Astrocyte of the cerebellum (primary cell): ENCODE data around the gene PDXK.

Experiments
- DNase-seq: peaks from one replicate; pipeline ENCODE4 v3.0.0-alpha.2; 2011; ENCODE audit warnings: low read depth
- H3K4me3 ChIP-seq: 2 replicates; pipeline ENCODE4 v1.5.1; 2011; ENCODE audit warnings: mild to moderate bottlenecking, low read depth, low read length, moderate library complexity
- CTCF ChIP-seq: IDR thresholded peaks from 2 replicates; pipeline ENCODE4 v1.5.1; 2012; ENCODE audit warnings: low read length, low read depth, moderate library complexity, mild to moderate bottlenecking; ENCODE audit errors: missing control alignments
- in situ Hi-C: cut with HindIII; loops from 2 replicates; pipeline ENCODE4 v1.10.0; 2017; ENCODE audit warnings: low sequenced_read_pairs

The PDXK gene

GRCh38 chr21:43775190-43775589 lies 56.3 kb downstream of the PDXK start:
- no peak for DNase-seq
- in situ Hi-C loops: no loop called here
- H3K4me3 ChIP-seq: peak overlapping the region; percentile 83
- TF ChIP-seq CTCF: no peak

- in situ Hi-C loops: no loop called here
- no peak for TF ChIP-seq CTCF
- DNase-seq: no peak
- H3K4me3 ChIP-seq: peak within 1 kb of the TSS; percentile 83
Measured at GRCh38 chr21:43775795-43776430, 57.0 kb downstream of the PDXK start, which contains the start of gene CSTB. Gene CSTB, minus strand, starts transcription at chr21:43776308. Its CDS starts 39 bp downstream, at chr21:43776269.

GRCh38 chr21:43777953-43778352 lies 59.0 kb downstream of the PDXK start:
- in situ Hi-C loops: no loop called here
- no peak overlapping the region for H3K4me3 ChIP-seq
- no peak for TF ChIP-seq CTCF
- DNase-seq: no peak

GRCh38 chr21:43778469-43779335 lies 59.8 kb downstream of the PDXK start:
- DNase-seq: no peak
- no peak for TF ChIP-seq CTCF
- no peak overlapping the region for H3K4me3 ChIP-seq
- in situ Hi-C loops: no loop called here

GRCh38 chr21:43779660-43780059 lies 60.7 kb downstream of the PDXK start:
- in situ Hi-C loops: no loop called here
- H3K4me3 ChIP-seq: no peak overlapping the region
- no peak for TF ChIP-seq CTCF
- no peak for DNase-seq

- DNase-seq: no peak
- TF ChIP-seq CTCF: no peak
- H3K4me3 ChIP-seq: no peak overlapping the region
- in situ Hi-C loops: no loop called here
Measured at GRCh38 chr21:43781846-43782245, 62.9 kb downstream of the PDXK start.
